PC-9 (cell line): Measurements from ENCODE around the gene SRRT.

Source experiments
- EZH2 ChIP-seq: fragments of 200-600 bp; sonication (generic); IDR thresholded peaks from 2 replicates; pipeline ENCODE4 v1.8.0; 2017; ENCODE audit warnings: antibody characterized with exemption, low read depth
- TF ChIP-seq, protein P1 (sequence below): fragments of 200-600 bp; sonication (generic); conservative IDR thresholded peaks from 2 replicates; pipeline ENCODE4 v1.6.1; 2017; ENCODE audit warnings: mixed run types, antibody characterized with exemption, mild to moderate bottlenecking, moderate library complexity

DNA sequence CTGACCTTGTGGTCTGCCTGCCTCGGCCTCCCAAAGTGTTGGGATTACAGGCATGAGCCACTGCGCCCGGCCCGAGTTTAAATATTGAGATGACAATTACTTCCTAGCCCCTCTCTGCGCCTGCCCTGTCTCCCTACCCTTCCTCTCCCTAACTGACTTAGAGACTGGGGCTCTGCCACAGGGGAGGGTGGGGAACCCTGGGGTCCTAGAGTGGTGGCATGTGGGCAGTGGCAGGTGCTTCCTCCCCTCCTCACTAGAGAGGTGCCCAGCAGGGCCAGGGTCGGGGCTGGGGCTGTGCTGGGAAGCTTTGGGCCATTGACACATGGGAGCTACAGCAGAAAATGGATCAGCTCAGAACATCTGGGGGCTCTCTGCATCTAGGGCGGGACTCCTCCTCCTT is 27.7 kb downstream of the SRRT start:
- TF ChIP-seq, protein P1, sequence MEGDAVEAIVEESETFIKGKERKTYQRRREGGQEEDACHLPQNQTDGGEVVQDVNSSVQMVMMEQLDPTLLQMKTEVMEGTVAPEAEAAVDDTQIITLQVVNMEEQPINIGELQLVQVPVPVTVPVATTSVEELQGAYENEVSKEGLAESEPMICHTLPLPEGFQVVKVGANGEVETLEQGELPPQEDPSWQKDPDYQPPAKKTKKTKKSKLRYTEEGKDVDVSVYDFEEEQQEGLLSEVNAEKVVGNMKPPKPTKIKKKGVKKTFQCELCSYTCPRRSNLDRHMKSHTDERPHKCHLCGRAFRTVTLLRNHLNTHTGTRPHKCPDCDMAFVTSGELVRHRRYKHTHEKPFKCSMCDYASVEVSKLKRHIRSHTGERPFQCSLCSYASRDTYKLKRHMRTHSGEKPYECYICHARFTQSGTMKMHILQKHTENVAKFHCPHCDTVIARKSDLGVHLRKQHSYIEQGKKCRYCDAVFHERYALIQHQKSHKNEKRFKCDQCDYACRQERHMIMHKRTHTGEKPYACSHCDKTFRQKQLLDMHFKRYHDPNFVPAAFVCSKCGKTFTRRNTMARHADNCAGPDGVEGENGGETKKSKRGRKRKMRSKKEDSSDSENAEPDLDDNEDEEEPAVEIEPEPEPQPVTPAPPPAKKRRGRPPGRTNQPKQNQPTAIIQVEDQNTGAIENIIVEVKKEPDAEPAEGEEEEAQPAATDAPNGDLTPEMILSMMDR = no peak
- TF ChIP-seq EZH2 = no peak
